T-helper 9 cell (primary cell): ENCODE data around the gene PLXNA4.
"Not testable (repeated sequence)": the region's sequence is repeated elsewhere in the genome, so short reads cannot be mapped to it uniquely, and the experiment has no call there.

Experiments used
- DNase-seq: peaks from one replicate; pipeline ENCODE4 v3.0.0-alpha.2; 2020

The PLXNA4 gene

GRCh38 chr7:132412435-132412834 lies 163.8 kb downstream of the PLXNA4 start:
- DNase-seq = no peak

- no peak for DNase-seq
These were observed 165.3 kb downstream of the PLXNA4 start for GRCh38 chr7:132410861-132411541.

DNA sequence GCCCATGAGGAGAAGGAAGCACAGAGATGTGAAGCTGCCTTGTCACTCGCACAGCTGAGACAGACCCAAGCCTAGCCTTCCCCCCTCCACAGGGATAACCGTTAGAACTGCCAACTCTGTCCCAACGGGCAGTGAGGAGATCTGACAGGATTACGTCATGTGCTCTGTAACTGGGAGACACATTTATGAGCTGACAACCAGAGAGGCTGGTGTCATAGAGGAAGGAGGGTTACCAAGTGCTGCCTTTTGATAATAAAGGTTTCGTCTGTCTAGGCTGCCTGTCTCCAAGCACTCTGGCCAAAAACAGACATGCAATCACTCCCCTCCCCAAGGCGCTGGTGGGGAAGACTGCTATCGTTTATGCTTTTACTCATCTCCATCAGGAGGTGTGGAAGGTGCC lies 165.9 kb downstream of the PLXNA4 start:
- DNase-seq = no peak

DNA sequence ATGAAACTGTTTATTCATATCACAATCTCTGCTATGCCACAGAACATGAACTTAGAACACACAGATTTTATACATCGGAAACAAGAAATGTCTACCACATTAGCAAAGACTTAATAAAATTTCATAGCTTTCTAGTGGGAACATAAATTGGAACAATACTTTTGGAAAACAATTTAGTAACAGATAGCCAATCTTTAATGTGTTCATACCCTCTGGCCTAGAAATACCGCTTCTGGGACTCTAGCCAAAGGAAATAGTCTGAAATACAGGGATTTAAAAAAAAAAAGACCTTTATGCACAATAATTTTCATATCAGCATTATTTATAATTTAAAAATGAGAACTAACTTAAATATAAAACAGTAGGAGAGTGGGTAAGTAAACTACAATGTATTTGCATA lies 168.5 kb downstream of the PLXNA4 start:
- DNase-seq = no peak

DNA sequence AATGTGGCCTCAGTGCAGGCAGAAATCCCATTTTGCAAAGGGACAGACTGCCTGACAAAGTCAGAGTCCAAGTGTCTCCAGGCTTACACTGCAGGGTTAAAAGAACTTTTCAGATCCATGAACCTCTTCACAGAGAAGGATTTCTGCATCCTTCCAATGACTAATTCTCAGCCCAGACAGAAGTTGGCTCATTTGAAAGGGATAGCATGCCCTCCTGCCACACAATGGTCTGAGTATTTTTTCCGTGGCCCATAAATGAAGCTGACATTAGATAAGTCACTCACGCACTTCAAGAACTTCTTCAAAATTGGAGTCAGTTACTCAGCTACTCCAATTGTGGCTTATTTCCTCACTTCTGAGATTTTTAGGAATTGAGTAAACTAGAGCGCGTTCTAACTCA lies 170.2 kb downstream of the PLXNA4 start:
- no peak for DNase-seq

DNA sequence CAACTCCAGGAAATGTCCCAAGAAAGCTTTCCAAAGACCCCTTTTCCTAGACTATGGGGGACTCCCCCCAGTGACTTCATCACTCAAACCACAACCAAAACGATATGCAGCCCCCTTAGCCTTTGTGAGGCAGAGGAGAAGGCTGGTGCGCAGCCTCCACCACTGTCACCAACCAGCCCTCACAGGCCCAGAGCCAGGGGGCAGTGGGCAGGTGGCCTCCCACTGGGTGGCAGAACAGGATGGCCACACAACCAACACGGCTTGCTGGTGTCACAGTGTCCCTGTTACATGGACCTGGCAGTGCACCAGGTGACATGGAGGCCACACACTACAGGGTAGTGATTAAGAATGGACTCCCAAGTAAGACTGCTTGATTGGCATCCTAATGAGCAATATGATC lies 172.0 kb downstream of the PLXNA4 start:
- DNase-seq = no peak

DNA sequence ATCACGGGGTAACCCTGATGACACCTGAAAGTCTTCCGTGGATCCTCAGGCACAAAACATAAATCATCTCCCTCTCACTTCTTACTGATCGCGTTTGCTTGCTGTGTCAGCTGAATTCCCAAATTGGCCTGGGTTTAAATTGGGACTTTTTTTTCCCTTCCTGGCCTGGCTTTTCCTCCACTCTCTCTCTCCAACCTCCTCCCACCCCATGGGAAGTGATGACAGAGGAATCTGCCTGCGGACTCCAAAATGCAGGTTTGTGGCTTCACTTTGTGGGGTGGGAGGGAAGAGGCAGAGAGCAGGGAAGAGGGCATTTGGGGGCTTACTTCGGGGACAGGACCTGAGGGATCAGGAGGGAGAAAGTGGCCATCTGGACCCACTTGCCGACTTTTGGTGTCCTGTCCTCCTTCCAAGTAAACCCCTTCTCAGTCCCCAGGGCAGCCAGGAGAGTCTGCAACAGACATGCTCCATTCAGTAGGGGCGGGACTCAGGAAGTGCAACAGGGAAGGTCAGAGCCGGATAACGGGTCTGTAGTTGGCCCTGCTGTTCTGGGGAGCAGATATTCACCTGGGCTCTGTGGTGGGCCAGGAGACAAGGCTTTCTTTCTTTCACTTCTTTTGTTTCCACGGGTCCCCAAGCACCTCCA lies 172.7 kb downstream of the PLXNA4 start:
- DNase-seq = no peak

DNA sequence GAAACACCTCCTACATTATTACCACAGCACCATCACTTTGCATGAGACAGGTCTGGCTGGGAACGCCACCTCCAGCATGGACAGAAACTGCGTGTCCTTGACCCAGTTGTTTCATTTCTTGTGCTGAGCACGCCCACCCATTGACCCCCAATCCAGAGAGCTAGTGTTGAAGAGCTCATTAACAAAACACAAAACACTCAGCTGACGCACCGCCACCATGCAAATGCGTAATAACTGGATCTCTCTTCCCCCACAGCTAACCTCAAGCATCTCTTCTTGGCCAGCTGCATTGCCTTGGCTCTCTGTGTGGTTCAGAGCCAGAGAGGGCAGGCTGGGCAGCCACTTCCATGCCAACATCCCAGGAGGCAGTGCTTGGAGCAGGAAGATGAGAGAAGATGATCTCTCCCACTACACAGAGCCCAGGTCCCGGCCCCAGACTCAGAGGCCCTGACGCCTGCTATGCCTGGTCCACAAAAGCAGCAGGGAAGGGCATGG lies 173.5 kb downstream of the PLXNA4 start:
- no peak for DNase-seq

GRCh38 chr7:132402096-132402495 lies 174.2 kb downstream of the PLXNA4 start:
- DNase-seq = no peak

DNA sequence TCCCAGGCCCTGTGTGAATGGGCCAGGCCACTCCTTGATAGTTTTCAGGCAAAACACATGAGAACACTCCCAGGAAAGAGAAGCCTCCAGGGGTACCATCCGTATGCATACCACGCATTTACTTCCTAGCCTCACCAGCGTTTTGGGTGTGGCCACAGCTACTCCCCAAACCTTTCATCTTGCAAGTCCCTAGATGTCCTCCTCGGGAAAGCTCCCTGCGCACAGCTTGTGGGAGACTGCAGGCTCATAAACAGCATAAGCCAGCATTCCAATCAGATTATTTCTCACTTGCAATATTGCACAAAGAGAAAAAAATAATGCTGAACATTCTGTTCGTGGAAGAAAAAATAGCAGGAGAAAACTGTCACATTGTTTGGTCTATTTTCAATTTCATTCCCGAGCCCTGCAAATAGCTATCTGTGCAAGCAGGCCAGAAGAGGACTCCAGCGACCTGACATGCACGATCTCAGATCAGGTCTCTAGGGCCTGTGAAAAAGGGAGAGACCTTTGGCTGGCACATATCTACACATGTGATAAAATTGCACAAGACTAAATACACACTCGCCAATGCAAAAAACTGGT lies 175.6 kb downstream of the PLXNA4 start:
- no peak for DNase-seq

DNA sequence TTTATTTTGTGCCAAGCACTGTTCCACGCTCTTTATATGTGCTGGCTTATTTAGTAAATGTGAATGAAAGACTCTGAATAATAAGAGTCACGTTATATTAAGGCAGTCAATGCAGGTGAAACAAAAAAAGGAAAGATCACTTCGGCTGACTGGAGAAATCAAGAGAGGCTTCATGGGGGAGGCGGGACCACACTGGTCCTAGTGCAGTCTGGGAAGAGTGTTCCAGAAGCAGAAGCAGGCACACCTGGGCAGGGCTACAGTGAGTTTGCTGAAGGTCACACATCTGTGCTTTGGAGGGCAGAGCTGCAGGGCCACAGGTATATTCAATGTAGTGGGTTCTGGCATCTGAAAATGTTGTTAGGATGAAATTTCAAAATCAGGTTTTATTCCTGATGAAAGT lies 176.9 kb downstream of the PLXNA4 start:
- no peak for DNase-seq

DNA sequence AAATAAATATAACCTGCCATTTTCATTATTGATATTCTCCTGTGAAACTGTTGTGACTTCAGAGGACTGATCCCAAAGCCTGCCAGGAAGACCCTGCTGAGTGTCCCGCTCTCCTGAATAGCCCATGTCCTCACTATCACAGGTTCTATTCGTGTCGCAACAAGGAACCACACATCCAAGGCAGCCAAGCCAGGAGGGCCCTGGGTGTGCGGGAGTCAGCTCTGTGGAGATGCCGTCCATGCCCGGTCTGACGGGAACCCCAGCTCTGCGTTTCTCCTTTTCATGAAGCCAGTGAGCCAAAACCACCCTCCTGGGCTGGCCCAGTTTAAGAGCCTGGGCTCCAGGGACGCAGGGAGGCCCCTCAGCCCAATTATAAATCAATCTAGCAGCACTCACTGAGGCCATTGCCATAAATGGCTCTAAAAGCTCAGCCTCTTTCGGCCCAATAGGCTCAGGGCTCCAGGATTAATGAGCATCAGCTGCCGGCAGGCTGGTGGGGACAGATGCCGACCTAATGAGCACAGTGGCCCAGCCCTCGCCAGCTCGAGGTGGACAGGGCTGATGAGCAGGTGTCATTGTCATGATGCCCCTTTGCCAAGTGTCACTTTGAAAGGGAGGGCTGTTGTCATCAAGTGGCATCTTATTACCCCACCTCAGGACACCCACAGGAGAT lies 177.9 kb downstream of the PLXNA4 start:
- no peak for DNase-seq

- DNase-seq = no peak
These were observed 179.2 kb downstream of the PLXNA4 start for GRCh38 chr7:132397070-132397469.

- DNase-seq = no peak
These were observed 180.9 kb downstream of the PLXNA4 start for GRCh38 chr7:132395361-132395760.

DNA sequence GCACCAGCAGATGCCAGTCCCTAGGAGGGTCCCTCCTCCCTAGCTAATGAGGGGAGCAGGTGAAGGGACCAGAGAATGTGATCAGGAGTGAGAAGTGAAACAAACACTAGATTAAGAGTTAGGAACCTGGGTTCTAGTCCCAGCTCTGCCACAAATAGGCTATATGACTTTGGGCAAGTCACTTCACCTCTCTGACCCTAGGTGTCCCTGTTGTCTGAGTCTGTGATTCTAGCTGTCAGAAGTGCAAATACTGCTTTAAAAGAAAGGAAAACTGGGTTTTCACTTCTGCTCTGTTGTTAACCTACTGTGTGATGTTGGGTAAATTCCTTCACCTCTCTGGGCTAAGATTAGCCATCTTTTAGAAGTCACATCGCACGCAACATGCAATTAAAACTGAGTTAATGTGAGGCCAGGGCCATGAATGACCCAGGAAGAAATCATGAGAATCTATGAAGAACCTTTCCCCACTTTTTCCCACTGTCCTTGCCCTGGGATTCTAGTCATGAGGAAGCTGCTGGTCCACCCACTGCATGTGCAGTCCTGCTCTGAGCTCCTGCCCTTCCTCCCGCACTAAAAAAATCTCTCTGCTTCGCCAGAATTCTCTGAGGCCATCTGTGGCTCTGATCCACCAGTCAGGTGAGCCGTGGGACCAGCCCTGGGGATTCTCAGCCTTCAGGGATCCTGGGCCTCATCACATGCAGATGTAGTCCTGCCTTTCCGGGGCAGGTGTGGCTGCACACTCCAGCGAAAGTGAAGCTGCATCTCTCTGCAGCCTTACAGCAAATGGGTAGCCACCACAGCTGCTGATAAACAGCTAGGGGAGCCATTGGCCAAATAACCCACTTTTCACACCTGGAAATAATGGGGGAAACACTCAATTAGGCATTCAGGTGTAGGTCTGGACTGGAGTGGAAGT lies 181.7 kb downstream of the PLXNA4 start:
- DNase-seq = no peak

- no peak for DNase-seq
These were observed 182.4 kb downstream of the PLXNA4 start for GRCh38 chr7:132393789-132394261.

DNA sequence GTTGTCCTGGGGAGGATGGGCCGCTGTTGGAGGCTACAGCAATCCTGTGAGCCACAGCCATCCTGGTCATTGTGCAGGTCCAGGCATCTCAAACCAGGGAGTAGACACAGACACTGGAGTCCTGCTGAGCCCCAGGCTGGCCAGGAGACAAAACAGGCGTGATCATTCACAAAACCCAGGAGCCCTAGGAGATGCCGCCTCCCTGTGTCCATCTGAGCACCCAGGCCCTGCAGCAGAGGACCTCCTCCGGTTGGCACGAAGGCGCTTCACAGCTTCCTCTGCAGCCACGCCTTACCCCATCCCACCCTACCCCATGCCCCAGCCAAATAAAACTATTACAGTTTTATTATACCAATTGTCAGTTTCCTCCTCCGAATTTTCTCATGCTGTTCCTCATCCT lies 183.6 kb downstream of the PLXNA4 start:
- DNase-seq = no peak

DNA sequence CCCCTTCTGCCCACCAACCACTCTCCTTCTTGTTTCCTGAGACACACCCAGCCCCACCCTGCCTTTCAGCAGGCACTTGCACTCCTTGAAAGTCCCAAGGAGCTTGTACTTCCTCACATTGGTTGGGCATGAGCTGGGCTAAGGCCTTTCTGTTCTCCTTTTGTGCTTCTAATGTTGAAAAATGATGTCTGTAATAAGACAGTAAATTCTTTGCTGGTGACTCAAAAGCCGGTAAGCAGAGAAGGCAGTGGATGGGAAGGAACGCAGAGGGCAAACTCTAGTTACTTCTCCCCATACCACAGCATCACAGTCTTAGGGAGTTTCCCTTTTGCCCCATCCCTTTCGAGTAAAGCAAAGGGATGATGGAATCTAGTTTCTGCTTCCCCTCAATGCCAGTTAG lies 185.6 kb downstream of the PLXNA4 start:
- no peak for DNase-seq

GRCh38 chr7:132390049-132390448 lies 186.2 kb downstream of the PLXNA4 start:
- not testable (repeated sequence) for DNase-seq

DNA sequence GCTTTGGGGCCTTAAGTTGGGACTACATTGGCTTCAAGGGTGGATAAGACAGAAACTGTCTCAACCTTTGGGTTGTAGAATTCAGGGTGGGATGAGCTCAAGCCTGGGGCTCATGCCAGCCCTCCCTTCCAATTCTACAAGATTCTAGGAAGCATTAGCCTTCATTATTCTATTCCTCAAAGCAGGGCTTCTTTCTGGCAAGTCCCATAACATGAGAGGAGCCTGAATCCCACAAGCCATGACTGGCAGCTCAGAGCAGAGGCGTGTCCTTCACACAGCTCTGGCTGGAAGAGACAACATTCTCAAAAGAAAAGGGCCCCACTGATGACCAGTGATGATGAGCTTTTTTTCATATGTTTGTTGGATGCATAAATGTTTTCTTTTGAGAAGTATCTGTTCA lies 187.6 kb downstream of the PLXNA4 start:
- no peak for DNase-seq

GRCh38 chr7:132387596-132387995 lies 188.7 kb downstream of the PLXNA4 start:
- DNase-seq = no peak

- DNase-seq = no peak
These were observed 190.0 kb downstream of the PLXNA4 start for GRCh38 chr7:132386201-132386681.
